ENCODE results near the gene SLC15A4. TPM values are rescaled to one million over a fixed set of nuclear protein-coding genes. Genes with fewer than 3 reads are reported as not detected.
A peak's percentile ranks its signal among the peaks of the same experiment; 100 is the strongest.

Gene SLC15A4
- total RNA-seq, 4 donors from 2014 or later, result 20.8 to 50.3 (median 43.6) TPM

DNA sequence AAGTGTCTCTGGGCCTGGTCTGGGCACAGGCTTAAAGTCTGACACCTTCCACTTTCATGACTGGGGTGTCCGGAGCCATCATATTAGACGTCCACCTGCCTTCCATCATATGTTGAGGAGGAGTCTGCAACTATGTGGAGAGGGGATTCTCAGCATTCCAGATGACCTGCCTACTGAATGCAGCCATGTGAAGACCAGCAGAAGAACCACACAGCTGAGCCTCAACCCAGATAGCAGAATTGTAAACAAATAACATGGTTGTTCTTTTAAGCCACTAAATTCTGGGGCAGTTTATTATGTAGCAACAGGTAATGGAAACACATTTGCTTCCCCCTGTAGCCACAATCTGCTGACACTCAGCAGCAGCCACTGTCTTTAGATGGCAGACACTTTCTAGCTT is 4.0 kb upstream of the SLC15A4 start:
- ATAC-seq (ENCODE audit: low FRiP score), result no peak

DNA sequence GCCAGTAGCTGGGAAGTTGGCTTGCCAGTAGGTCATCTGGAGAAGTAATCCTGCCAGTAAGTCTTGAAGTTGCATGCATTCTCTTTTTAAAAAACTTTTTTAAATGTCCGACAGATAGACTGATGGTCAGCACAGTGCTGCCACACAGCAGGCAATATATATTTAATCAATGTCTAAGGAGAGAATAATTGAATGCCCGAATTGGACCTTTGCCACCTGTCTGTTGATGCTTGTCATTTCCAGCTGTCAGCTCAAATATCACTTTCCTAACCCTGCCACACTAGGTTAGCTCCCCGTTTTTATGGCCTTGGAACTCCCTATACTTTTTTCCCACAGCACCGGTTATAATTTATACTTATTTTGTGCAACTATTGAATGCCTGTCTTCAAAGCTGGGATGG is 2.1 kb upstream of the SLC15A4 start:
- DNase-seq (ENCODE audit: low spot score) (no peak), ATAC-seq (ENCODE audit: low FRiP score) (no peak)
- TF ChIP-seq, protein P1, sequence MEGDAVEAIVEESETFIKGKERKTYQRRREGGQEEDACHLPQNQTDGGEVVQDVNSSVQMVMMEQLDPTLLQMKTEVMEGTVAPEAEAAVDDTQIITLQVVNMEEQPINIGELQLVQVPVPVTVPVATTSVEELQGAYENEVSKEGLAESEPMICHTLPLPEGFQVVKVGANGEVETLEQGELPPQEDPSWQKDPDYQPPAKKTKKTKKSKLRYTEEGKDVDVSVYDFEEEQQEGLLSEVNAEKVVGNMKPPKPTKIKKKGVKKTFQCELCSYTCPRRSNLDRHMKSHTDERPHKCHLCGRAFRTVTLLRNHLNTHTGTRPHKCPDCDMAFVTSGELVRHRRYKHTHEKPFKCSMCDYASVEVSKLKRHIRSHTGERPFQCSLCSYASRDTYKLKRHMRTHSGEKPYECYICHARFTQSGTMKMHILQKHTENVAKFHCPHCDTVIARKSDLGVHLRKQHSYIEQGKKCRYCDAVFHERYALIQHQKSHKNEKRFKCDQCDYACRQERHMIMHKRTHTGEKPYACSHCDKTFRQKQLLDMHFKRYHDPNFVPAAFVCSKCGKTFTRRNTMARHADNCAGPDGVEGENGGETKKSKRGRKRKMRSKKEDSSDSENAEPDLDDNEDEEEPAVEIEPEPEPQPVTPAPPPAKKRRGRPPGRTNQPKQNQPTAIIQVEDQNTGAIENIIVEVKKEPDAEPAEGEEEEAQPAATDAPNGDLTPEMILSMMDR (IDR thresholded peaks at IDR 0.05), result no peak

More for the DNA sequence above, 4.0 kb upstream of the SLC15A4 start:
- DNase-seq (ENCODE audit: low spot score), result no peak
- TF ChIP-seq, protein P1 (IDR thresholded peaks at IDR 0.05), result no peak

DNA sequence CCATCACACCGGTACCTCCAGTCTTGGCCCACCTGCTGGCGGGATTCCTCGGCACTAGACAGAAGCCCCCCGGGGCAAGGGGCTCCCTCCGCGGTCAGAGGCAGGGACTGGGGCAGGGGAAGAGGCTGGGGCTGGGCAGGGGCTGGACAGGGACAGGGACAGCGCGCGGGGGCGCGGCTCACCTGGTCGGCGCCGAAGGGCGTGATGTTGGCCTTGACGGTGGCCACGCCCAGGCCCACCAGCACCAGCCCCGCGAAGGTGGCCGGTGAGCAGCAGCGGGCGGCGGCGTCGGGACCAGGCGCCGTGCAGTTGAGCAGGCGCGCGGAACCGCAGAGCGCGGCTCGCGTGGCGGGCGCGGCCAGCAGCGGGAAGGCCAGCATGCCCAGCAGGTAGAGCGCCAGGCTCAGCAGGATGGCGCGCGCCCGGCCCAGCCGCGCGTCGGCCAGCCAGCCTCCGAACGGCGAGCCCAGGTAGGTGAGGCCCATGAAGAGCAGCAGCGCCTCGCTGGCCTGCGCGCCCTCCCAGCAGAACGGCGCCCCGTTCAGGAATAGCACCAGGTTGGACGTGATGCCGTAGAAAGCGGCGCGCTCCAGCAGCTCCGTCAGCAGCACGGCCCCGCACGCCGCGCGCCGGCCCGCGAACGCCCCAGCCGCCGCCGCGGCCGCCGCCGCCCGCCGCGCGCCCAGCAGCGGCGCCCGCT is 392 bp downstream of the SLC15A4 start:
- DNase-seq (ENCODE audit: low spot score) (no peak), ATAC-seq (ENCODE audit: low FRiP score) (peak; percentile 29)
- TF ChIP-seq, protein P1 (IDR thresholded peaks at IDR 0.05), result no peak

DNA sequence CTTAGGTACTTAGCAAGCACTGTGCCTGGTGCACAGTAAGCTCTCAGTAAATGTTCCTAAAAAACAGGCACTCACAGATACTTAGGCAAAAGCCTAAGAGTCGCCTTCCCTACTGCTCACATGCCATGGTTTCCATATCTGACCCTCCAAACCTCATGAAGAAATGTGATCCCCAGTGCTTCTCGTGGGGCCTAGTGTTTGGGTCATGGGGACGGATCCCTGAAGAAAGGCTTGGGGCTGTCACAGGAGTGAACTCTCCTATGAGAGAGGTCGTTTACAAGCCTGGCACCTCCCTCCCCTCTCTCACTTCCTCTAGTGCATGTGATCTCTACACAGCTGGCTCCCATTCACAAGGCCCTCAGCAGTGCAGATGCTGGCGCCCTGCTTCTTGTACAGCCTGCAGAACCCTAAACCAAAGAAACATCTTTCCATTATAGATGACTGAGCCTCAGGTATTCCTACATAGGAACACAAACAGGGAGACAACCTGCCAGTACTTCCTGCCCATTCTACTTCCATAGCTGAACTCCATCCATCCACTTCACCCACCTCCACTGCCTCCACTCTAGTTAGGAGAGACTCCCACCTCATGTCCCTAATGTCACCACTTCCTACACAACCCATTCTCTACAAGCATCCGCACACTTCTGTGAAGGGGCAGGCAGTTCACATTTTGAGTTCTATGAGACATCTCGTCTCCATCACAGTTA is 2.9 kb downstream of the SLC15A4 start:
- ATAC-seq (ENCODE audit: low FRiP score), result no peak
- DNase-seq (ENCODE audit: low spot score), result no peak
- TF ChIP-seq, protein P1 (IDR thresholded peaks at IDR 0.05), result no peak

DNA sequence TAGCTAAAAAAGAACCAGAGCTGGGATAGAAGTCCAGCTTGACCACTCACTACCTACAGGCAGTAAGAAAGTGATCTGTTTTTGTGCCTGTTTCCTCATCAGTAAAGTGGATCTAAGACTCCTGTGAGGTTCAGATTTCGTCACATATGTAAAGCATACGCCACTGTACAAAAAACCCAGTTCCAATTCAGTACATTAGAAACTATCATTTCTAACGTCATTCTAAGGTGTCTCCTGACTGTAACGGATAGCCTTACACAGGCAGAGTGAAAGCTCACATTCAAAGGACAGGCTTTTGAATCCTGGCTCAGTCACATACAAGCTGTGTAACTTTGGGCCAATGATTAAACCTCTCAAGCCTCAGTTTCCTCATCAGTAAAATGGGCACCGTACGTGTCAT is 3.5 kb downstream of the SLC15A4 start:
- no peak for DNase-seq (ENCODE audit: low spot score)
- no peak for ATAC-seq (ENCODE audit: low FRiP score)
- TF ChIP-seq, protein P1 (IDR thresholded peaks at IDR 0.05), result no peak

DNA sequence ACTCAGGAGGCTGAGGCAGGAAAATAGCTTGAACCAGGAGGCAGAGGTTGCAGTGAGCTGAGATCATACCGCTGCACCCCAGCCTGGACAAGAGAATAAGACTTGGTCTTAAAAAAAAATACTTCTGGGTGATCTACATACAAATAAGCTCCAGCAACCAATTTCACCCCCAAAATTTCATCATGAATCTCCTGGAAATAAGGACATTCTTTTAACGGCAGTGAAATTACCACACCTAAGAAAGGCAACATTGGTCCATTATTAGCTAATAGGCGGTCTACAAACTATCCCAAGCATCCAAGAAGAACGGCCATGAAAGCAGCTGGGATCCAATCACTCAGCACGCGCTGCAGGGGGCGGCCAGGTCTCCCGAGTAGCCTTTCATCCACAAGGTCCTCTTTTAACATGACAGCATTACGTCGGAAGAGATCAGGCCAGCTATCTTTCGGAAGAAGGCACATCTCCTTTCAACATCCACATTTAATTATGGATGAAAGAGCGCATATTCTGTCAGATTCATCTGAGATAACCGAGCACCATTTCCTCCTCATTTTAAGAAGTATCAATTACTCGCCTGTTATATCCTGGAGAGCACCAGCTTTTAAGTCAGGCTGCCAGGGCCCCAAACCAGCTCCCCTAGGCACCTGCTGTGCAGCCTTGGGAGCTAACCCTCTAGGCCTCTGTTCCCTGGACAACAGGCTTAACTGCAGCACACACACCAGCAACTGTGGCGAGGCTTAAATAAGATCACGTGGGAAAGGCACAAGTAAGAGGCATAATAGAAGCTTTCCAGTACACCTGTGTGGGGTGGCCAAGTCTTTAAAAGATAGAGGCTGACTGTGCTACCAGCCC is 4.2 kb downstream of the SLC15A4 start:
- ATAC-seq (ENCODE audit: low FRiP score) (no peak), DNase-seq (ENCODE audit: low spot score) (no peak)
- TF ChIP-seq, protein P1 (IDR thresholded peaks at IDR 0.05), result no peak
